K562 (cell line): ENCODE measurements around the gene CLCNKB. TPM values are rescaled to one million over a fixed set of nuclear protein-coding genes. Genes with fewer than 3 reads are reported as not detected.

Experiments
- ATF7 ChIP-seq: fragments of 450-650 bp; IDR thresholded peaks from 2 replicates; pipeline ENCODE4 v1.7.1; 2014; ENCODE audit warnings: mild to moderate bottlenecking, moderate library complexity
- CHD4 ChIP-seq: fragments of 200-600 bp; sonication (generic); IDR thresholded peaks from 3 replicates; pipeline ENCODE4 v1.6.1; 2012; ENCODE audit warnings: low read depth, mild to moderate bottlenecking, mixed read lengths, low read length, inconsistent platforms; ENCODE audit not compliant: insufficient read depth, insufficient replicate concordance, poor library complexity, severe bottlenecking
- CREB1 ChIP-seq, 2 experiments: sonication (generic) in 1 of 2; formaldehyde crosslinking in 1 of 2; IDR thresholded peaks; 2 replicates each; pipeline versions ENCODE4 v1.6.1 to v1.8.0; 2012 to 2022; ENCODE audit warnings: inconsistent platforms in 1 of 2, mild to moderate bottlenecking in 1 of 2, missing genetic modification reagents in 1 of 2, moderate library complexity in 1 of 2
- E2F4 ChIP-seq: sonication (generic); formaldehyde crosslinking; IDR thresholded peaks from 2 replicates; pipeline ENCODE4 v1.8.0; 2022; ENCODE audit warnings: mild to moderate bottlenecking, low read depth, missing genetic modification reagents
- ETV5 ChIP-seq: sonication (generic); formaldehyde crosslinking; IDR thresholded peaks from 2 replicates; pipeline ENCODE4 v1.4.0; 2020; ENCODE audit warnings: low read depth, mild to moderate bottlenecking, missing genetic modification reagents
- HDAC2 ChIP-seq: fragments of 450-650 bp; IDR thresholded peaks from 2 replicates; pipeline ENCODE4 v1.6.1; 2016; ENCODE audit warnings: mild to moderate bottlenecking
- HMGN3 ChIP-seq: IDR thresholded peaks from 2 replicates; pipeline ENCODE4 v1.6.1; 2011; ENCODE audit warnings: borderline replicate concordance, low read depth, mild to moderate bottlenecking, mixed read lengths, low read length; ENCODE audit not compliant: insufficient read length; ENCODE audit errors: extremely low read depth
- KDM1A ChIP-seq, 2 experiments: fragments of 450-650 bp; IDR thresholded peaks; 2 replicates each; pipeline ENCODE4 v1.6.1; 2016; ENCODE audit warnings: mild to moderate bottlenecking in 2 of 2
- REST ChIP-seq, 2 experiments: fragments of 450-650 bp; formaldehyde crosslinking in 1 of 2; IDR thresholded peaks; 2 replicates each; pipeline versions ENCODE4 v1.4.0 to v1.6.1; 2014 to 2020; ENCODE audit warnings: mild to moderate bottlenecking in 2 of 2, borderline replicate concordance in 1 of 2, low read depth in 1 of 2
- ZNF165 ChIP-seq: fragments of 250-450 bp; sonication (Bioruptor Pico); IDR thresholded peaks from 2 replicates; pipeline ENCODE4 v1.4.0; 2020; ENCODE audit warnings: borderline replicate concordance
- ZNF445 ChIP-seq: fragments of 250-450 bp; sonication (Bioruptor Pico); IDR thresholded peaks from 2 replicates; pipeline ENCODE4 v1.4.0; 2020; ENCODE audit warnings: low read depth, mild to moderate bottlenecking, moderate library complexity
- ZNF449 ChIP-seq: fragments of 250-450 bp; sonication (Bioruptor Pico); IDR thresholded peaks from 2 replicates; pipeline ENCODE4 v1.8.0; 2022; ENCODE audit warnings: moderate library complexity, mild to moderate bottlenecking, inconsistent platforms
- polyA plus RNA-seq, 8 experiments: library from polyadenylated mRNA; depleted of rRNA in 4 of 8; stranded (reverse) in 5 of 8; unstranded in 3 of 8; fragments of >200 nt; fragmentation: Nextera tagmentation in 2 of 8; fragmentation: Illumina TruSeq in 1 of 8; extraction: Ambion mirVana in 2 of 8; extraction: Trizol in 1 of 8; gene quantifications; 2 replicates each; pipeline versions ENCODE4 v1.2.1 to v1.2.3, GENCODE V29; 2011 to 2014; ENCODE audit warnings: inconsistent platforms in 1 of 8, missing spikeins in 1 of 8
- total RNA-seq, 7 experiments: library from RNA; depleted of rRNA in 6 of 7; stranded (reverse); fragments of >200 nt in 6 of 7; fragmentation: Illumina TruSeq in 2 of 7; extraction: Trizol in 2 of 7; gene quantifications; 2 replicates each; pipeline versions ENCODE4 v1.2.1 to v1.2.3, GENCODE V29; 2011 to 2021; ENCODE audit warnings: low replicate concordance in 1 of 7
- TF ChIP-seq, protein P1 (sequence below), 3 experiments: IDR thresholded peaks in 2 of 3; conservative IDR thresholded peaks in 1 of 3; 2 replicates each; pipeline ENCODE4 v1.5.1; 2011 to 2012; ENCODE audit warnings: low read length in 3 of 3, mild to moderate bottlenecking in 3 of 3, control low read depth in 2 of 3, improper control_type of control experiment in 1 of 3, inconsistent platforms in 1 of 3, low read depth in 1 of 3, mixed read lengths in 1 of 3, moderate library complexity in 1 of 3; ENCODE audit not compliant: insufficient read depth in 2 of 3

The CLCNKB gene
- total and polyA plus RNA-seq, 9 of the 15 experiments (the other 6 are each of a cell fraction or from before 2014, with no cell fraction given), result 0.08 to 1.7 (median 0.64) TPM

DNA sequence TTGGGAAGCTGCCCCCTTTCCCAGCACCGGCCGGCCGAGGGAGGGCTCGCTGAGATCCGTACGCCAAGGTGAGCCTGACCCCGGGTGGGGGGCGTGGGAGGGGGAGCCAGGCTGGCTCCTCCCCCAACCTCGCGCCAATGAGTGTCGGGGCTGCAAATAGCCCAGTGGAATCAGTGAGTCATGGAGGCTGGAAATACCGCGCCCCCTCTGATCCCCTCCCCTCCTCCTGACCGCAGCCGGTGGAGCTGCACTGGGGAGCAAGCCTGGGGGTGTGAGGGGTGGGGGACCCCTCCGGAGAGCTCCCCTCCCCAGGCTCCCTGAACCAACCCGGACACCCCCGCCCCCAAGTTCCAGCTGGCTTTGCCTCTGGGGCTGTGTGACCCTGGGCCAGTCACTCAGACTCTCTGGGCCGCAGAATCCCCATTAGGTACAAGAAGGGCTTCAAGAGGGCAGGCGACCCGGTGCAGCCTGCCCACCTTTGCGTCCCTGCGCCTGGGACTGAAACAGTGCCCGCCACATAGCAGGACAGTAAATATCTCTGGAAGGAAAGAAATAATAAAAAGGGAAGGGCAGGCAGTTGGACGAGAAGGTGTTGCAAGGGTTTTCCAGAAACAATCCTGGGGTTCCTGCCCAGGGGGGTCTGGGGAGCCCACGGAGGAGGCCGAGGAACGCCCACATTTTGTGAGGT is 30.2 kb upstream of the CLCNKB start (continued):
- peak; percentile 61 for TF ChIP-seq CHD4
- TF ChIP-seq HDAC2, result peak; percentile 89
- TF ChIP-seq, protein P1, sequence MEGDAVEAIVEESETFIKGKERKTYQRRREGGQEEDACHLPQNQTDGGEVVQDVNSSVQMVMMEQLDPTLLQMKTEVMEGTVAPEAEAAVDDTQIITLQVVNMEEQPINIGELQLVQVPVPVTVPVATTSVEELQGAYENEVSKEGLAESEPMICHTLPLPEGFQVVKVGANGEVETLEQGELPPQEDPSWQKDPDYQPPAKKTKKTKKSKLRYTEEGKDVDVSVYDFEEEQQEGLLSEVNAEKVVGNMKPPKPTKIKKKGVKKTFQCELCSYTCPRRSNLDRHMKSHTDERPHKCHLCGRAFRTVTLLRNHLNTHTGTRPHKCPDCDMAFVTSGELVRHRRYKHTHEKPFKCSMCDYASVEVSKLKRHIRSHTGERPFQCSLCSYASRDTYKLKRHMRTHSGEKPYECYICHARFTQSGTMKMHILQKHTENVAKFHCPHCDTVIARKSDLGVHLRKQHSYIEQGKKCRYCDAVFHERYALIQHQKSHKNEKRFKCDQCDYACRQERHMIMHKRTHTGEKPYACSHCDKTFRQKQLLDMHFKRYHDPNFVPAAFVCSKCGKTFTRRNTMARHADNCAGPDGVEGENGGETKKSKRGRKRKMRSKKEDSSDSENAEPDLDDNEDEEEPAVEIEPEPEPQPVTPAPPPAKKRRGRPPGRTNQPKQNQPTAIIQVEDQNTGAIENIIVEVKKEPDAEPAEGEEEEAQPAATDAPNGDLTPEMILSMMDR (IDR thresholded peaks at IDR 0.05 in 2 of 3, conservative IDR thresholded peaks at IDR 0.05 in 1 of 3; ENCODE audit: insufficient read depth in 2 of 3, low read depth in 1 of 3, low read length in 3 of 3), result no peak
- peak; percentile 68 to 90 for TF ChIP-seq KDM1A (IDR thresholded peaks at IDR 0.05)
- TF ChIP-seq ZNF445 (CRISPR knock-in tag), result no peak
- TF ChIP-seq ZNF449 (CRISPR knock-in tag), result no peak
- no peak for TF ChIP-seq CREB1 (IDR thresholded peaks at IDR 0.05)
- 0 out of 2 replicates have a peak, but pooled peaks have one; percentile 42 for TF ChIP-seq CREB1 (CRISPR knock-in tag; IDR thresholded peaks at IDR 0.05)
- TF ChIP-seq ETV5 (CRISPR knock-in tag), result no peak
- peak; percentile 76; the same call in 1 of the 2 replicates for TF ChIP-seq ATF7
- TF ChIP-seq ZNF165 (CRISPR knock-in tag), result no peak
- TF ChIP-seq REST (IDR thresholded peaks at IDR 0.05; ENCODE audit: borderline replicate concordance), result no peak
- TF ChIP-seq REST (CRISPR knock-in tag; IDR thresholded peaks at IDR 0.05; ENCODE audit: low read depth), result no peak
- no peak for TF ChIP-seq E2F4 (CRISPR knock-in tag)
- peak; percentile 83 for TF ChIP-seq HMGN3
